ENCODE data around the gene BZW2. TPM values are rescaled to one million over a fixed set of nuclear protein-coding genes. Genes with fewer than 3 reads are reported as not detected.

The BZW2 gene
- total RNA-seq, 4 donors from 2014 or later: 16.1 to 135 (median 70.9) TPM

DNA sequence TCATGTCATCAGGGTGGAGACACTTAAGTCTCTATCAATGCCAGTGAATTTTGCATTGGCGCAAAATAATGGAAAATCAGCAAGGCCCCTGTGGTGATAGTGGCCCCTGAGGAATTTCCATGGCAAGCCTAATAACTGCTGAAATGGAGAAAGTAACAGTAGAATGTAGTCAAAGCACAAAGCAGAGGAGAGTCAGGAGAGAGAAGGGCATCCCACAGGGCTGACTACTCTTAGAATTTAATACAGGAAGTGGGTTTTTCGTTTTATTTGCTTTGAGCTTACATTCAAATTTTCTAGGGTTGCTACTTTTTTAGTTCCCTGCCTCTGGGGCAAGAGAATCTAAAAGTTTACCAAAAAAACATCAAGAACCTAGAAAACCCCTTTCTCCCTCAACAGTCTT lies 39.0 kb downstream of the BZW2 start:
- intact Hi-C loops (cut with DNase I; ENCODE audit: low total_unique reads) (no loop called here), in situ Hi-C loops (cut with MboI; ENCODE audit: low pct_ligation_motif_present in 1 of 4, low pct_unique_long_range_greater_than_20kb in 1 of 4, low sequenced_read_pairs in 3 of 4) (loop anchor here in 1 of 4 donors (25.0 kb wide), 1 partner anchor 227 kb away; no protein-coding TSS in a partner anchor)
- Histone ChIP-seq H3K27me3 (no peaks in the 10 kb centered on the region), H3K36me3 (peaks cover 0 to 34% (median 14%) of the 10 kb centered on the region in 4 donors), H3K4me1 (no peaks in the 10 kb centered on the region), H3K4me3 (no peak overlapping the region), H3K27ac (no peak overlapping the region), H3K9me3 (no peaks in the 10 kb centered on the region)
- DNase-seq: no peak
- TF ChIP-seq POLR2AphosphoS5 (IDR thresholded peaks at IDR 0.05) (no peak), POLR2A (IDR thresholded peaks at IDR 0.05) (no peak), EP300 (IDR thresholded peaks at IDR 0.05; ENCODE audit: low read depth) (no peak)
- TF ChIP-seq, protein P1, sequence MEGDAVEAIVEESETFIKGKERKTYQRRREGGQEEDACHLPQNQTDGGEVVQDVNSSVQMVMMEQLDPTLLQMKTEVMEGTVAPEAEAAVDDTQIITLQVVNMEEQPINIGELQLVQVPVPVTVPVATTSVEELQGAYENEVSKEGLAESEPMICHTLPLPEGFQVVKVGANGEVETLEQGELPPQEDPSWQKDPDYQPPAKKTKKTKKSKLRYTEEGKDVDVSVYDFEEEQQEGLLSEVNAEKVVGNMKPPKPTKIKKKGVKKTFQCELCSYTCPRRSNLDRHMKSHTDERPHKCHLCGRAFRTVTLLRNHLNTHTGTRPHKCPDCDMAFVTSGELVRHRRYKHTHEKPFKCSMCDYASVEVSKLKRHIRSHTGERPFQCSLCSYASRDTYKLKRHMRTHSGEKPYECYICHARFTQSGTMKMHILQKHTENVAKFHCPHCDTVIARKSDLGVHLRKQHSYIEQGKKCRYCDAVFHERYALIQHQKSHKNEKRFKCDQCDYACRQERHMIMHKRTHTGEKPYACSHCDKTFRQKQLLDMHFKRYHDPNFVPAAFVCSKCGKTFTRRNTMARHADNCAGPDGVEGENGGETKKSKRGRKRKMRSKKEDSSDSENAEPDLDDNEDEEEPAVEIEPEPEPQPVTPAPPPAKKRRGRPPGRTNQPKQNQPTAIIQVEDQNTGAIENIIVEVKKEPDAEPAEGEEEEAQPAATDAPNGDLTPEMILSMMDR (IDR thresholded peaks at IDR 0.05): no peak
- WGBS, 2 donors (ENCODE audit: low coverage in 1 of 2): 59 to 73% methylated on average over 2 of the region's 2 CpGs

DNA sequence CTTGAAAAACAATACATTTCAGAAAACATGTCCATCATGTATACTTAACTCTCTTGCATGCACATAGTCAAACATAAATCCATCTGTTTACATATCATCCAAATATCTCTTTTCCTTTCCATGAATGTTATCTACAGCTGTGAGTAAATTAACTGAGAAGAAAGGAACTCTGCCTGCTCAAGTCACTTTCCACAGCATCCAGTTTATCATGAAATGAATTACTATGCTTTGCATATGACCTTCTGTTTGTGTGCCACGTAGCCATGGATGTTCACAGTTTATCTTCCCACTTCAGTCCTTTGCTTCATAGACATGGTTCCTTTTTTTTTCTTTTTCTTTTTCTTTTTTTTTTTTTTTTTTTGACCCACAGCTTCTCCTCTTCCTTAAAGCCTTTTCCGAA lies 39.6 kb downstream of the BZW2 start:
- in situ Hi-C loops (cut with MboI; ENCODE audit: low pct_ligation_motif_present in 1 of 4, low pct_unique_long_range_greater_than_20kb in 1 of 4, low sequenced_read_pairs in 3 of 4) (loop anchor here in 1 of 4 donors (25.0 kb wide), 1 partner anchor 227 kb away; no protein-coding TSS in a partner anchor), intact Hi-C loops (cut with DNase I; ENCODE audit: low total_unique reads) (no loop called here)
- WGBS, 2 donors (ENCODE audit: low coverage in 1 of 2): 86 to 87% methylated on average over 1 to 2 of the region's 2 CpGs
- Histone ChIP-seq H3K4me1 (no peaks in the 10 kb centered on the region), H3K27me3 (no peaks in the 10 kb centered on the region), H3K9me3 (no peaks in the 10 kb centered on the region), H3K27ac (no peak overlapping the region), H3K4me3 (no peak overlapping the region), H3K36me3 (peaks cover 0 to 40% (median 17%) of the 10 kb centered on the region in 4 donors)
- no peak for DNase-seq
- TF ChIP-seq, protein P1 (IDR thresholded peaks at IDR 0.05): no peak
- TF ChIP-seq EP300 (IDR thresholded peaks at IDR 0.05; ENCODE audit: low read depth): no peak
- TF ChIP-seq POLR2AphosphoS5 (IDR thresholded peaks at IDR 0.05): no peak
- TF ChIP-seq POLR2A (IDR thresholded peaks at IDR 0.05): no peak

DNA sequence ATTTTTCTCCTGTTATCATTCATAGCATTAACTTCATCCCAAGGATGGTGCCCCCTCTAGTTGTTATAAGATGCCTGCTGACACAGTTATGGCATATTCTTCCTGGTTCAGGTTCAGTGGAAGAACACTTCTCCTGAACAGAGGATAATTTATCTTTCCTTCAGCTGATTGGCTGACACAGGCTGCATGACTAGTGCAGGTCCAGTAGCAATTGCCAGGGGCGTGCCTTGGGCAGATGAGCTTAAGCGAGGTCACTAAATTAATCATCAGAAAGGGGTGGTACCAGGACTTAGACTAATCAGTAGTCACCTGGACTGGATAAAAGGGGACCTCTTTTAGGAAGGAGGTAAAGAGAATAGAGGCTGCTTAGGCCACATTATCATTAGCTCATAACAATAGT lies 42.3 kb downstream of the BZW2 start:
- in situ Hi-C loops (cut with MboI; ENCODE audit: low pct_ligation_motif_present in 1 of 4, low pct_unique_long_range_greater_than_20kb in 1 of 4, low sequenced_read_pairs in 3 of 4): loop anchor here in 1 of 4 donors (25.0 kb wide), 1 partner anchor 224 kb away; no protein-coding TSS in a partner anchor
- 76 to 98% methylated on average over 2 of the region's 2 CpGs for WGBS, 2 donors (ENCODE audit: low coverage in 1 of 2)
- DNase-seq: no peak

DNA sequence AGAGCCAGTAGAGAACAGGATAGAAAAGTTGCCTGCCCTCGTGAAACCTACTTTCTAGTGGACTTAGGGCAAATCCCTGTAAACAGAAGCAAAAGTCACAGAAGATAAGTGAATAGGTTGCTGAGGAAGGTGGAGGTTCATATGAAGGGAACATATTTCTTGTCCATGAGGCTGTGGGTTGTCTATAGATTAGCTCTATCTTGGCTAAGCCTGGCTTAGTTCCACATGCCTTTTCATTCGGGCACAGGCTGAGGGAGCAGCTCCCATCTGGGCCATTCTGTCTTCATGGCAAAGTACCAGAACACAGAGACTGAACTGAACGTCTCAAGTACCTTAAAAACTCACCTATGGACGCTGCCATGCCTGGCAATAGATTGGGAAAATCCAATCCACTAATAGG lies 45.3 kb downstream of the BZW2 start:
- in situ Hi-C loops (cut with MboI; ENCODE audit: low pct_ligation_motif_present in 1 of 4, low pct_unique_long_range_greater_than_20kb in 1 of 4, low sequenced_read_pairs in 3 of 4): loop anchor here in 3 of 4 donors (10.0 to 25.0 kb wide), 2 partner anchors 221 to 224 kb away; no protein-coding TSS in a partner anchor
- Histone ChIP-seq H3K36me3 (peaks cover 0 to 36% (median 12%) of the 10 kb centered on the region in 4 donors), H3K9me3 (no peaks in the 10 kb centered on the region), H3K27me3 (no peaks in the 10 kb centered on the region), H3K4me1 (no peaks in the 10 kb centered on the region), H3K27ac (no peak overlapping the region), H3K4me3 (no peak overlapping the region)
- intact Hi-C loops (cut with DNase I; ENCODE audit: low total_unique reads): no loop called here
- no peak for TF ChIP-seq EP300 (IDR thresholded peaks at IDR 0.05; ENCODE audit: low read depth)
- TF ChIP-seq, protein P1 (IDR thresholded peaks at IDR 0.05): no peak
- TF ChIP-seq POLR2A (IDR thresholded peaks at IDR 0.05): no peak
- no peak for TF ChIP-seq POLR2AphosphoS5 (IDR thresholded peaks at IDR 0.05)
- DNase-seq: no peak
- WGBS, 2 donors (ENCODE audit: low coverage in 1 of 2): 91% methylated on average over 4 of the region's 4 CpGs; no CpG with 5 or more reads in 1 of the 2 donors

More for the DNA sequence above, 42.3 kb downstream of the BZW2 start:
- TF ChIP-seq POLR2A (IDR thresholded peaks at IDR 0.05) (no peak), EP300 (IDR thresholded peaks at IDR 0.05; ENCODE audit: low read depth) (no peak), POLR2AphosphoS5 (IDR thresholded peaks at IDR 0.05) (no peak)
- TF ChIP-seq, protein P1 (IDR thresholded peaks at IDR 0.05): no peak
- Histone ChIP-seq H3K4me3 (no peak overlapping the region), H3K36me3 (peaks cover 0 to 29% (median 8%) of the 10 kb centered on the region in 4 donors), H3K4me1 (no peaks in the 10 kb centered on the region), H3K9me3 (no peaks in the 10 kb centered on the region), H3K27ac (no peak overlapping the region), H3K27me3 (no peaks in the 10 kb centered on the region)
- intact Hi-C loops (cut with DNase I; ENCODE audit: low total_unique reads): no loop called here

Measured in transverse colon (tissue), 4 donors.